HG03521 (cell line): ENCODE results near the gene ECE1.

ENCODE experiments used
- ATAC-seq: cut with Tn5 transposase; IDR thresholded peaks from one replicate; pipeline ENCODE4 v1.9.1; 2021; ENCODE audit warnings: mild to moderate bottlenecking, moderate library complexity; ENCODE audit not compliant: unreplicated experiment

ECE1 gene

GRCh38 chr1:21308847-21309652 lies 18.8 kb upstream of the ECE1 start:
- no peak for ATAC-seq

- ATAC-seq = no peak
Measured at GRCh38 chr1:21308330-21308729, 18.1 kb upstream of the ECE1 start.

- ATAC-seq = no peak
Measured at GRCh38 chr1:21307663-21308305, 17.5 kb upstream of the ECE1 start.

- no peak for ATAC-seq
Measured at GRCh38 chr1:21307210-21307609, 16.9 kb upstream of the ECE1 start.

- ATAC-seq = no peak
Measured at GRCh38 chr1:21305900-21306189, 15.6 kb upstream of the ECE1 start.

- no peak for ATAC-seq
Measured at GRCh38 chr1:21305155-21305899, 15.1 kb upstream of the ECE1 start.

- no peak for ATAC-seq
Measured at GRCh38 chr1:21304488-21304887, 14.2 kb upstream of the ECE1 start.

- no peak for ATAC-seq
Measured at GRCh38 chr1:21302747-21303715, 12.8 kb upstream of the ECE1 start.

- ATAC-seq = no peak
Measured at GRCh38 chr1:21301794-21302440, 11.7 kb upstream of the ECE1 start.

GRCh38 chr1:21300774-21301173 lies 10.5 kb upstream of the ECE1 start:
- no peak for ATAC-seq

GRCh38 chr1:21299780-21300395 lies 9.6 kb upstream of the ECE1 start:
- no peak for ATAC-seq

GRCh38 chr1:21298981-21299391 lies 8.7 kb upstream of the ECE1 start:
- ATAC-seq = no peak

GRCh38 chr1:21297975-21298374 lies 7.7 kb upstream of the ECE1 start:
- no peak for ATAC-seq

GRCh38 chr1:21296509-21297354 lies 6.5 kb upstream of the ECE1 start:
- no peak for ATAC-seq

GRCh38 chr1:21295545-21295944 lies 5.3 kb upstream of the ECE1 start:
- ATAC-seq = no peak

GRCh38 chr1:21295002-21295401 lies 4.7 kb upstream of the ECE1 start:
- ATAC-seq = no peak

GRCh38 chr1:21294266-21294989 lies 4.2 kb upstream of the ECE1 start:
- peak; percentile 54 for ATAC-seq

GRCh38 chr1:21293537-21294265 lies 3.4 kb upstream of the ECE1 start:
- ATAC-seq = peak; percentile 19
